Colonic mucosa (tissue), 4 donors: ENCODE data around the gene GALNS. TPM values are rescaled to one million over a fixed set of nuclear protein-coding genes. Genes with fewer than 3 reads are reported as not detected.

ENCODE experiments used
- DNase-seq: peaks from one replicate; pipeline ENCODE4 v3.0.0-alpha.2; 2020
- H3K27ac ChIP-seq: fragments of 200-600 bp; one replicate; pipeline ENCODE4 v1.8.0; 2021
- H3K27me3 ChIP-seq: fragments of 200-600 bp; one replicate; pipeline ENCODE4 v1.8.0; 2021
- H3K36me3 ChIP-seq: fragments of 200-600 bp; one replicate; pipeline ENCODE4 v1.8.0; 2021
- H3K4me1 ChIP-seq: fragments of 200-600 bp; one replicate; pipeline ENCODE4 v1.8.0; 2021; ENCODE audit warnings: mild to moderate bottlenecking
- H3K4me3 ChIP-seq: fragments of 200-600 bp; one replicate; pipeline ENCODE4 v1.8.0; 2021
- H3K9ac ChIP-seq, 2 donors: one replicate each; pipeline ENCODE4 v1.7.0; 2013; ENCODE audit warnings: control low read depth in 2 of 2, low read depth in 2 of 2, low read length in 2 of 2
- H3K9me3 ChIP-seq: fragments of 200-600 bp; one replicate; pipeline ENCODE4 v1.8.0; 2021
- intact Hi-C: fragments of 100-400 bp; cut with DNase I; formaldehyde crosslinking; loops from one replicate; pipeline ENCODE4 v1.14.1; 2022
- total RNA-seq, 2 donors: library from RNA; stranded (reverse); fragmentation: NEBNext Ultra II Directional in 1 of 2; extraction: Animal tissue kit (Norgen Biotek cat#: 25700) in 1 of 2; gene quantifications; one replicate each; pipeline ENCODE4 v1.2.1, GENCODE V29; 2021
- TF ChIP-seq, protein P1 (sequence below): fragments of 200-600 bp; IDR thresholded peaks from one replicate; pipeline ENCODE4 v1.8.0; 2022; ENCODE audit warnings: antibody characterized with exemption, mild to moderate bottlenecking
- donor health status: healthy.
- donor health status: DM: no; HTN: no; CAD: no.
- donor health status: DM: no; HTN: no; CAD: no.

Gene GALNS
- total RNA-seq, 2 donors from 2014 or later, result 22.8 to 44.5 TPM

- Histone ChIP-seq H3K9me3 (no peaks in the 10 kb centered on the region), H3K9ac (no peak overlapping the region), H3K27ac (no peak overlapping the region), H3K4me1 (peaks cover 9% of the 10 kb centered on the region), H3K36me3 (no peaks in the 10 kb centered on the region), H3K4me3 (no peak overlapping the region), H3K27me3 (no peaks in the 10 kb centered on the region)
- no peak for DNase-seq
- intact Hi-C loops, result no loop called here
- TF ChIP-seq, protein P1, sequence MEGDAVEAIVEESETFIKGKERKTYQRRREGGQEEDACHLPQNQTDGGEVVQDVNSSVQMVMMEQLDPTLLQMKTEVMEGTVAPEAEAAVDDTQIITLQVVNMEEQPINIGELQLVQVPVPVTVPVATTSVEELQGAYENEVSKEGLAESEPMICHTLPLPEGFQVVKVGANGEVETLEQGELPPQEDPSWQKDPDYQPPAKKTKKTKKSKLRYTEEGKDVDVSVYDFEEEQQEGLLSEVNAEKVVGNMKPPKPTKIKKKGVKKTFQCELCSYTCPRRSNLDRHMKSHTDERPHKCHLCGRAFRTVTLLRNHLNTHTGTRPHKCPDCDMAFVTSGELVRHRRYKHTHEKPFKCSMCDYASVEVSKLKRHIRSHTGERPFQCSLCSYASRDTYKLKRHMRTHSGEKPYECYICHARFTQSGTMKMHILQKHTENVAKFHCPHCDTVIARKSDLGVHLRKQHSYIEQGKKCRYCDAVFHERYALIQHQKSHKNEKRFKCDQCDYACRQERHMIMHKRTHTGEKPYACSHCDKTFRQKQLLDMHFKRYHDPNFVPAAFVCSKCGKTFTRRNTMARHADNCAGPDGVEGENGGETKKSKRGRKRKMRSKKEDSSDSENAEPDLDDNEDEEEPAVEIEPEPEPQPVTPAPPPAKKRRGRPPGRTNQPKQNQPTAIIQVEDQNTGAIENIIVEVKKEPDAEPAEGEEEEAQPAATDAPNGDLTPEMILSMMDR, result no peak
Measured at GRCh38 chr16:88800277-88800592, 56.5 kb downstream of the GALNS start.

DNA sequence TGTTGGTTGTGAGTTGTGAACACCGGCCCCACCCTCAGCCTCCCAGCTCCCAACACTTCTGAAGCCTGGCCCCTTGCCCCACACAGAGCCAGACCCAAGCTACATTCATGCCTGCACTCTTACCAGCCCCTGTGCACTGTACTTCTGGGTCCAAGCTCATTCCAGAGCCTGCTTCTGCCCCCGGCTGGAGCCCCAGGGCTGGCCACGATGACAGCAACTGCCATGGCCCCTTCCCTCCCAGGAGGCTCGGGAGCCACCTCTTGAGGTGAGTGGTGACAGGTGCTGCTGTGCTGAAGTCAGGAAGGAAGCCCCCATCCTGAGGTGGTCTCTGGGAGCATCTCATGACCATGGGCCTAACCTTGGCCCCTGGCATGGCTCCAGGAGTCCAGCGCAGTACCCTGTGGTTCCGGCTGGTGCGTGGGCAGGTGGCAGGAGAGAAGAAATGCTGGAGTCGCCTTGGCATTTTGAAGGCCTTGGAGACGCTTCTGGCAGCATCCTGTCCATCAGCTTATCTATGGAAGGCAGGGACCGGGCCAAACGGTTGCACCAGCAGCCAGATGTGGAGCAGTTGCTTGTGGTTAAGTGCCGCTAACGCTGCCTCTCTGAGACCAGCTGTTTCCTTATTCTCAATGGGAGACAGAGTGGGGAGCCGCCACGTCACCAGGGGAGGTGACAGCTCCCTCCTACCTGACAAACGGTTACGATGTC, 57.0 kb downstream of the GALNS start:
- Histone ChIP-seq H3K36me3 (no peaks in the 10 kb centered on the region), H3K4me1 (peaks cover 7% of the 10 kb centered on the region), H3K9me3 (no peaks in the 10 kb centered on the region), H3K27me3 (no peaks in the 10 kb centered on the region), H3K4me3 (no peak overlapping the region), H3K27ac (no peak overlapping the region), H3K9ac (no peak overlapping the region)
- intact Hi-C loops, result no loop called here
- DNase-seq, result no peak
- TF ChIP-seq, protein P1, result no peak

GRCh38 chr16:88798772-88799455, 57.8 kb downstream of the GALNS start:
- intact Hi-C loops, result no loop called here
- H3K36me3 ChIP-seq, result no peaks in the 10 kb centered on the region

DNA sequence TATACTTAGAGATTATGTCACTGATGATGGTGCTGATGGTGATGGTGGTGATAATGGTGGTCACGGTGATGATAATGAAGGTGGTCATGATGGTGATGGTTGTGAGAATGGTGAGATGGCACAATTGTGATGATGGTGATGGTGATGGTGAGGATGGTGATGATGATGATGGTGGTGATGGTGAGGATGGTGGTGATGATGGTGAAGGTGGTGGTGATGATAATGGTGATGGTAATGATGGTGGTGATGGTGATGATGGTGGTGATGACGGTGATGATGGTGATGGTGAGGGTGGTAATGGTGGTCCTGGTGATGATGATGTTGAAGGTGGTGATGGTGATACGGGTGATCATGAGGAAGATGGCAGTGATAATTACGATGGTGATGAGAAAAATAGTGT, 58.7 kb downstream of the GALNS start:
- TF ChIP-seq, protein P1, result no peak
- no peak overlapping the region for H3K27ac ChIP-seq
- H3K36me3 ChIP-seq, result no peaks in the 10 kb centered on the region
- H3K27me3 ChIP-seq, result no peaks in the 10 kb centered on the region
- intact Hi-C loops, result no loop called here
- H3K9me3 ChIP-seq, result no peaks in the 10 kb centered on the region
- no peak for DNase-seq
- no peak overlapping the region for H3K4me3 ChIP-seq
- H3K9ac ChIP-seq, result no peak overlapping the region
- H3K4me1 ChIP-seq, result no peaks in the 10 kb centered on the region

More at GRCh38 chr16:88798772-88799455, 57.8 kb downstream of the GALNS start:
- Histone ChIP-seq H3K4me1 (no peaks in the 10 kb centered on the region), H3K9ac (no peak overlapping the region), H3K27ac (no peak overlapping the region), H3K9me3 (no peaks in the 10 kb centered on the region), H3K27me3 (no peaks in the 10 kb centered on the region), H3K4me3 (no peak overlapping the region)
- TF ChIP-seq, protein P1, result no peak
- no peak for DNase-seq

DNA sequence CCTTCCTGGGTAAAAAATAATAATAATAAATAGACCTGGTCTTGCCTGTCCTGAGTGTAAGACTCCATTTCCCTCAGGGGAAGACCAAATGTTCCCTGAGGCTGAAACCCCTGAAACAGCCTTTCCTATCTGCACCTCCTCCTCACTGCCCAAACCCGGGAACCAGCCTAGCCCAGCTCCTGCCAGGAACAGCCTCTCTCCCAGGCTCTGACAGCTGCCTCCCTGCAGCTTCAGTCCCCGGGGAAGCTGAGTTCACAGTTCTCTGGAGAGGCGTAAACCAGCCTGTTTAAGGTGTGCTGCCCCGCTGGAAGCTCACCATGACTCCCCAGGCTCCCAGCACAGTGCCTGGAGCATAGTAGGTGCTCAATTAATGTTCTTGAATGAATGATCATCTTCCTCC, 60.5 kb downstream of the GALNS start:
- no peaks in the 10 kb centered on the region for H3K9me3 ChIP-seq
- H3K36me3 ChIP-seq, result no peaks in the 10 kb centered on the region
- intact Hi-C loops, result no loop called here
- no peaks in the 10 kb centered on the region for H3K4me1 ChIP-seq
- no peak overlapping the region for H3K4me3 ChIP-seq
- H3K27ac ChIP-seq, result no peak overlapping the region
- no peaks in the 10 kb centered on the region for H3K27me3 ChIP-seq
- TF ChIP-seq, protein P1, result no peak
- no peak for DNase-seq
- H3K9ac ChIP-seq, result no peak overlapping the region
